ENCODE measurements around the gene EPB41L4A. TPM values are rescaled to one million over a fixed set of nuclear protein-coding genes. Genes with fewer than 3 reads are reported as not detected.

Gene EPB41L4A
- polyA plus RNA-seq, 1 donor (not counting 4 experiments of a cell fraction or from before 2014, with no cell fraction given): 3.5 TPM

GRCh38 chr5:112411903-112412302 is 7.2 kb downstream of the EPB41L4A start:
- H3K9ac ChIP-seq (ENCODE audit: control insufficient read depth, extremely low read depth, insufficient read depth, low read length): no peak overlapping the region
- no peaks in the 10 kb centered on the region for H3K27me3 ChIP-seq (ENCODE audit: control insufficient read depth, extremely low read depth, insufficient read depth, low read length)
- no peak for TF ChIP-seq CTCF (optimal IDR thresholded peaks at IDR 0.05 in 1 of 3, IDR thresholded peaks at IDR 0.05 in 1 of 3, conservative IDR thresholded peaks at IDR 0.05 in 1 of 3; ENCODE audit: extremely low read depth in 1 of 3, insufficient read depth in 2 of 3, low read length in 3 of 3)
- TF ChIP-seq EZH2 (IDR thresholded peaks at IDR 0.05; ENCODE audit: low read length): no peak
- peaks cover 20% of the 10 kb centered on the region for H3K4me1 ChIP-seq (ENCODE audit: control insufficient read depth, extremely low read depth, insufficient read depth, low read length)
- no peak overlapping the region for H2AFZ ChIP-seq (ENCODE audit: control insufficient read depth, low read length)
- FAIRE-seq (peak; percentile 20), DNase-seq (ENCODE audit: low read depth, low spot score) (no peak)
- peaks cover 2% of the 10 kb centered on the region for H3K9me1 ChIP-seq (ENCODE audit: control insufficient read depth, extremely low read depth, insufficient read depth, low read length)
- peak overlapping the region; percentile 47 for H3K4me2 ChIP-seq (ENCODE audit: control insufficient read depth, extremely low read depth, insufficient read depth, low read depth, low read length)
- no peaks in the 10 kb centered on the region for H3K36me3 ChIP-seq (ENCODE audit: control insufficient read depth in 2 of 2, extremely low read depth in 1 of 2, insufficient read depth in 2 of 2, low read length in 2 of 2)
- H3K9me3 ChIP-seq (ENCODE audit: control insufficient read depth, low read depth, low read length): no peaks in the 10 kb centered on the region
- no peak overlapping the region for H3K27ac ChIP-seq (ENCODE audit: control insufficient read depth, insufficient read depth, low read length)
- H4K20me1 ChIP-seq (ENCODE audit: control insufficient read depth, extremely low read depth, insufficient read depth, low read length): no peaks in the 10 kb centered on the region
- no peak overlapping the region for H3K4me3 ChIP-seq (ENCODE audit: control insufficient read depth in 2 of 3, extremely low read depth in 1 of 3, insufficient read depth in 2 of 3, low read depth in 1 of 3, low read length in 3 of 3)
- no peaks in the 10 kb centered on the region for H3K79me2 ChIP-seq (ENCODE audit: control insufficient read depth, insufficient read depth, low read length)
- dilution Hi-C loops (cut with MboI; ENCODE audit: extremely low pct_ligation_motif_present, low sequenced_read_pairs): loop anchor here (25.0 kb wide), 1 partner anchor 200 kb away; no protein-coding TSS in a partner anchor

DNA sequence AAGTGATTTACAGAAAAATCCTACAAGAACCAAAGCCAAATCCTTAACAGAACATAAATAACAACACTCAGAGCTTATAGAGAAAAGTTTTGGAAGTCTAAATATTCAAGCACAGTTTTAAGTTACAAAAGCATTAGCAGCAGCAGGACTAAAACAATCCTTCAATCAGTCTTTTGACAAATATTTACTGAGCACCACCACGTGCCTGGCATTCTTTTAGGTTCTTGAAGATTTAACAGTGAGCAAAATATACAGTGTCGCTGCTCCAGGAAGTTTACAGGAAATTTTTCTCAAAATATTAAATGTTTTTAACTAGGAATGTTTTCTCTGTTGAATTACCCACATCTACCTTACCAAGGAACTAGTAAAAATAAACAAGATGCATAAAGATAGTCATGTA is 11.4 kb downstream of the EPB41L4A start:
- H3K79me2 ChIP-seq (ENCODE audit: control insufficient read depth, insufficient read depth, low read length): no peaks in the 10 kb centered on the region
- H3K4me2 ChIP-seq (ENCODE audit: control insufficient read depth, extremely low read depth, insufficient read depth, low read depth, low read length): no peak overlapping the region
- H3K9me3 ChIP-seq (ENCODE audit: control insufficient read depth, low read depth, low read length): no peaks in the 10 kb centered on the region
- no peak overlapping the region for H2AFZ ChIP-seq (ENCODE audit: control insufficient read depth, low read length)
- FAIRE-seq: no peak
- TF ChIP-seq CTCF (optimal IDR thresholded peaks at IDR 0.05 in 1 of 3, IDR thresholded peaks at IDR 0.05 in 1 of 3, conservative IDR thresholded peaks at IDR 0.05 in 1 of 3; ENCODE audit: extremely low read depth in 1 of 3, insufficient read depth in 2 of 3, low read length in 3 of 3) (no peak), EZH2 (IDR thresholded peaks at IDR 0.05; ENCODE audit: low read length) (no peak)
- H3K27me3 ChIP-seq (ENCODE audit: control insufficient read depth, extremely low read depth, insufficient read depth, low read length): no peaks in the 10 kb centered on the region
- DNase-seq (ENCODE audit: low read depth, low spot score): no peak
- H3K9ac ChIP-seq (ENCODE audit: control insufficient read depth, extremely low read depth, insufficient read depth, low read length): no peak overlapping the region
- dilution Hi-C loops (cut with MboI; ENCODE audit: extremely low pct_ligation_motif_present, low sequenced_read_pairs): loop anchor here (25.0 kb wide), 1 partner anchor 195 kb away; no protein-coding TSS in a partner anchor
- H3K4me3 ChIP-seq (ENCODE audit: control insufficient read depth in 2 of 3, extremely low read depth in 1 of 3, insufficient read depth in 2 of 3, low read depth in 1 of 3, low read length in 3 of 3): no peak overlapping the region
- no peak overlapping the region for H3K27ac ChIP-seq (ENCODE audit: control insufficient read depth, insufficient read depth, low read length)
- peaks cover 2% of the 10 kb centered on the region for H3K9me1 ChIP-seq (ENCODE audit: control insufficient read depth, extremely low read depth, insufficient read depth, low read length)
- no peaks in the 10 kb centered on the region for H3K36me3 ChIP-seq (ENCODE audit: control insufficient read depth in 2 of 2, extremely low read depth in 1 of 2, insufficient read depth in 2 of 2, low read length in 2 of 2)
- H3K4me1 ChIP-seq (ENCODE audit: control insufficient read depth, extremely low read depth, insufficient read depth, low read length): peaks cover 10% of the 10 kb centered on the region
- H4K20me1 ChIP-seq (ENCODE audit: control insufficient read depth, extremely low read depth, insufficient read depth, low read length): no peaks in the 10 kb centered on the region

Measured in keratinocyte (primary cell).